ENCODE data around the gene CPNE1.
A peak's percentile ranks its signal among the peaks of the same experiment; 100 is the strongest.

Gene CPNE1

DNA sequence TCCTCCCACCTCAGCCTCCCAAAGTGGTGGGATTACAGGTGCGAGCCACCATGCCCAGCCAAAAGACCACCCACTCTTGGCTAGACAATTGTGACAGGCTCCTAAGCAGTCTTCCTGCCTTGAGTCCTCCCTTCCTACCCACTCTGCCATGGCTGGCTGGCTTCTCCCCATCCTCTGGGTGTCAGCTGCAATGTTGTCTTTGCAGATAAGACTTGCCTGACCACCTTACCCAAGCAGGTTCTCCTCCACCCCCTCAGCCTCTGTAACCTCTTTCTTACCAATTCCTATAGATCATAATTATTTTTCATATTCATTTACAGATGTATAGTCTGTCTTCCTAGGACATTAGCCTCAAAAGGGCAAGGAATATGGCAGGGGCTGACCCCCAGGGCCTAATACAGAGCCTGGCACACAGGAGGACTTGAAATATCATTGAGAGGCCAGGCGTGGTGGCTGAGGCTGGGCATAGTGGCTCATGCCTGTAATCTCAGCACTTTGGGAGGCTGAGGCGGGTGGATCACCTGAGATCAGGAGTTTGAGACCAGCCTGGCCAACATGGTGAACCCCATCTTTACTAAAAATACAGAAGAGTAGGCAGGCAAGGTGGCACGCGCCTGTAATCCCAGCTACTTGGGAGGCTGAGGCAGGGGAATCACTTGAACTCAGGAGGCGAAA is 77.8 kb downstream of the CPNE1 start:
- no peak overlapping the region for H3K4me3 ChIP-seq (replicated peaks in 1 of 2; ENCODE audit: low read depth in 2 of 2, low read length in 2 of 2)
- DNase-seq (ENCODE audit: low read depth in 2 of 2) = no peak
- TF ChIP-seq, protein P1, sequence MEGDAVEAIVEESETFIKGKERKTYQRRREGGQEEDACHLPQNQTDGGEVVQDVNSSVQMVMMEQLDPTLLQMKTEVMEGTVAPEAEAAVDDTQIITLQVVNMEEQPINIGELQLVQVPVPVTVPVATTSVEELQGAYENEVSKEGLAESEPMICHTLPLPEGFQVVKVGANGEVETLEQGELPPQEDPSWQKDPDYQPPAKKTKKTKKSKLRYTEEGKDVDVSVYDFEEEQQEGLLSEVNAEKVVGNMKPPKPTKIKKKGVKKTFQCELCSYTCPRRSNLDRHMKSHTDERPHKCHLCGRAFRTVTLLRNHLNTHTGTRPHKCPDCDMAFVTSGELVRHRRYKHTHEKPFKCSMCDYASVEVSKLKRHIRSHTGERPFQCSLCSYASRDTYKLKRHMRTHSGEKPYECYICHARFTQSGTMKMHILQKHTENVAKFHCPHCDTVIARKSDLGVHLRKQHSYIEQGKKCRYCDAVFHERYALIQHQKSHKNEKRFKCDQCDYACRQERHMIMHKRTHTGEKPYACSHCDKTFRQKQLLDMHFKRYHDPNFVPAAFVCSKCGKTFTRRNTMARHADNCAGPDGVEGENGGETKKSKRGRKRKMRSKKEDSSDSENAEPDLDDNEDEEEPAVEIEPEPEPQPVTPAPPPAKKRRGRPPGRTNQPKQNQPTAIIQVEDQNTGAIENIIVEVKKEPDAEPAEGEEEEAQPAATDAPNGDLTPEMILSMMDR (IDR thresholded peaks at IDR 0.05; ENCODE audit: low read depth, low read length) = no peak

DNA sequence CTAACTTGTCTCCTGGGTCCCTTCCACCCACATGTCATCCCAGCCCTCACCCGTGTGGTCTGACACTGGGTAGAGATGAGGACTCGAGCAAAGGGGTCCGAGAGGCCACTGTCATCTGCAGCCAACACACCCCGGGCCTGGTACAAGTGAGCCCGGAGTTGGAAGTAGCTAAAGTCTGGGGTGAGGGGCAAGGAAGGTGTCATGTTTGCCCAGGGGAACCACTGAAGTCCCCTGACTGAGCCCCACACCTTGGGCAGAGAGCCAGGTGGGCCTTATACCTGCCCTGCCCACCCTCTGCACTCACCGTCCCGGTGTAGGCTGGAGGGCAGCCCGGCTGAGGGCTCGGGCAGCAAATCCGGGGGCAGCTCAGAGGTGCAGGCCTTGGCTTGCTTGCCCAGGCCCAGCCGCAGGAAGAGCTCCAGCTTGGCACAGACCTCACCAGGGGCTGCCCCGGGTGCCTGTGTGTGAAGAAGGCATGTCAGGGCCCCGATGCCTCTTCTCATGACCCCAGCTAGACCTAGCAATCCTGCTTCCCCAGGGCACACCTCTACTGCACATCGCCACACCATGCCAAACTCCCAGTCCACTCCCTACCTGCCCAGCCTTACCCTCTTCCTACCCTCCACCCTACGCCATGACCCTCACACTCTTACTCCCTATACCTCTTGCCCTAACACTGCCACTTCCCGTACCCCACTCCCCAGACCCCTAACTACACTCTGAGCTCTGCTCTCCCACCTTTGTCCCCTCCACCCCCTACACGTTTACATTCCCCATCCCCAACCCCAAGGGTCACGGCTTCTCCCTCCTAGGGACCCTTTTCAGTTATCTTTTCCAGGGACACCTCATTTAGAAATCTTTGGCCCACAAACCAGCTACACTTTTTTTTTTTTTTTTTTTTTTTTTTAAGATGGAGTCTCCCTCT is 80.8 kb downstream of the CPNE1 start:
- no peak overlapping the region for H3K4me3 ChIP-seq (replicated peaks in 1 of 2; ENCODE audit: low read depth in 2 of 2, low read length in 2 of 2)
- TF ChIP-seq, protein P1 (IDR thresholded peaks at IDR 0.05; ENCODE audit: low read depth, low read length) = no peak
- DNase-seq (ENCODE audit: low read depth in 2 of 2) = no peak

DNA sequence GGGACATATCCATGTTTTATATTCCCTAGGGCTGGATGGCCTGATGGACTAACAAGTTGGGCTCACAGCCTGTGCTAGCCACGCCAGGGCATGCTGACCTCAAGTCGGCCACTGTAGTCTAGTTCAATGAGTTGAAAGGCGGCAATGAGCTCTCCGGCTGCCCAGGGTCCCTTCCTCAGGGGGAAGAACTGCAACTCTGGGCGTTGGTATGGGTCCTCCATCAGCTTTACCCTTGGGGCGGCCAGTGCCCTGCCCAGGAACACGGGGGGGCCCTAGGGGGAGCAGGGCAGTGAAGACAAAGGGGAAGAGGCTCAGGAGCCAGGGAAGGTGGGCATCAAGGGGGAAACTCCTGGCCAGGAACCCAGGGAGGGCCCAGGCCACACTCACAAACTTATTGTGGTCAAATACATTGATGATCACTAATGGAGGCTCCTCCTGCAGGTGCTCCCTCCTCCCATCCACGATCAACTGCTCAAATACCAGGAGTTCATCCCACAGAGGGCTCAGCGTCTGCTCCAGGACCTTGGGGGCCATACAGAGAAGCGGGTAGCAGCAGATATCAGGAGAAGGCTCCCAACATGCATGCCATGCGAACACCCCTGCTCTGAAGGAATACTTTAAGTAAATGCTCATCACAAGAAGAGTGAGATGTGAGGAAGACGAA is 81.8 kb downstream of the CPNE1 start:
- no peak overlapping the region for H3K4me3 ChIP-seq (replicated peaks in 1 of 2; ENCODE audit: low read depth in 2 of 2, low read length in 2 of 2)
- no peak for DNase-seq (ENCODE audit: low read depth in 2 of 2)
- TF ChIP-seq, protein P1 (IDR thresholded peaks at IDR 0.05; ENCODE audit: low read depth, low read length) = no peak

DNA sequence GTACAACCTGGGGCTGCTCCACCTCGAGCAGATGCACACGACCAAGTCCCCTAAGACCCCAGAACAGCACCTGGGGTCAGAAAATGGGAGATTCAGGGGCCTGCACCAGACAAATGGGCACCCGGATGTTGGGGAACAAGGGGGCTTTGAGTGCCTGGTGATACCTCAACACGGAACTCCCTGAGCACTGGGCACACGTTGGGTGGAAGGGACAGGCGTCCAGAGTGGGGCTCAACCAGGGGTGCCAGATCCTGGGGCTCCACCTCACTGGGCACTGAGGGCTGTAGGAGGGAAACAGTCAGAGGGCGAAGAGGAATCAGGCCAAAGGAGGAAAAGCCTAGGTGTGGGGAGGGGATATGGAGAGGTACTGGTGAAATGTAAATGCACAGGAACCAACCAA is 82.6 kb downstream of the CPNE1 start:
- TF ChIP-seq, protein P1 (IDR thresholded peaks at IDR 0.05; ENCODE audit: low read depth, low read length) = no peak
- H3K4me3 ChIP-seq (replicated peaks in 1 of 2; ENCODE audit: low read depth in 2 of 2, low read length in 2 of 2) = no peak overlapping the region
- no peak for DNase-seq (ENCODE audit: low read depth in 2 of 2)

DNA sequence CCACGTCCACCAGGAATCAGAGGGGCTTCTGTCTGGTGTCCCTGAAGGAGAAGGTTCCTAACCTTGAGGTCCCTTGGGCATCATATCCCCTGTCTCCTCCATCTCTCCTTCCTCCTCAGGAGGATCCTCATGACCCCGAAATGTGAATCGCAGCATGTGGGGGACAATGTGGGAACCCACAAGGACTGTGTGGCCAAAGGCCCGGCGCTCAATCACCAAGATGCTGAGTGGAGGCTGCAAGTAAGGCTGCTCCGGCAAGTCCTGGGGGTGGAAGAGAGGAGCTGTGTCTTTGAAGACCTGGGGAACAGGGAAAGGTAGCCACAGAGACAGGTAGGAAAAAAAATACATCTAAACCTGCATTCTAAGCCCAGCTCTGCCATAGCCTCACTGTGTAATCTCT is 85.5 kb downstream of the CPNE1 start:
- no peak overlapping the region for H3K4me3 ChIP-seq (replicated peaks in 1 of 2; ENCODE audit: low read depth in 2 of 2, low read length in 2 of 2)
- TF ChIP-seq, protein P1 (IDR thresholded peaks at IDR 0.05; ENCODE audit: low read depth, low read length) = no peak
- no peak for DNase-seq (ENCODE audit: low read depth in 2 of 2)

DNA sequence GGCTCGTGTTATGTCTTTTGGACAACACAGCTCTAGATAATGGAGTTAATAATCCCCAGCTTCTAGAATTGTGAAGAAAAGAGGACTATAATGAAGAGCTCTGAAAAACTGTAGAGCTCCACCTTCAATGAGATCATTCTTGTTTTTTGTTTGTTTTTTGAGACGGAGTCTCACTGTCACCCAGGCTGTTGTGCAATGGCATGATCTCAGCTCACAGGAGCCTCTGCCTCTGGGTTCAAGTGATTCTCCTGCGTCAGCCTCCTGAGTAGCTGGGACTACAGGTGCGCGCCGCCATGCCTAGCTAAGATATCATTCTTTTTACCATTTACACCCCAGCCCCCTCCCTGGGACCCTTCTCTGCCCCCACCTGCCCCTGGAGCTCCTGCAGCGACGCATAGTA is 86.2 kb downstream of the CPNE1 start:
- DNase-seq (ENCODE audit: low read depth in 2 of 2) = peak in 1 of 2 donors; percentile 32
- no peak overlapping the region for H3K4me3 ChIP-seq (replicated peaks in 1 of 2; ENCODE audit: low read depth in 2 of 2, low read length in 2 of 2)
- TF ChIP-seq, protein P1 (IDR thresholded peaks at IDR 0.05; ENCODE audit: low read depth, low read length) = no peak
